ENCODE measurements around the gene EFNB2. TPM values are rescaled to one million over a fixed set of nuclear protein-coding genes. Genes with fewer than 3 reads are reported as not detected.
A peak's percentile ranks its signal among the peaks of the same experiment; 100 is the strongest.

EFNB2 gene
- total RNA-seq, 1 donor from 2014 or later, result 37.1 TPM

- TF ChIP-seq, protein P1, sequence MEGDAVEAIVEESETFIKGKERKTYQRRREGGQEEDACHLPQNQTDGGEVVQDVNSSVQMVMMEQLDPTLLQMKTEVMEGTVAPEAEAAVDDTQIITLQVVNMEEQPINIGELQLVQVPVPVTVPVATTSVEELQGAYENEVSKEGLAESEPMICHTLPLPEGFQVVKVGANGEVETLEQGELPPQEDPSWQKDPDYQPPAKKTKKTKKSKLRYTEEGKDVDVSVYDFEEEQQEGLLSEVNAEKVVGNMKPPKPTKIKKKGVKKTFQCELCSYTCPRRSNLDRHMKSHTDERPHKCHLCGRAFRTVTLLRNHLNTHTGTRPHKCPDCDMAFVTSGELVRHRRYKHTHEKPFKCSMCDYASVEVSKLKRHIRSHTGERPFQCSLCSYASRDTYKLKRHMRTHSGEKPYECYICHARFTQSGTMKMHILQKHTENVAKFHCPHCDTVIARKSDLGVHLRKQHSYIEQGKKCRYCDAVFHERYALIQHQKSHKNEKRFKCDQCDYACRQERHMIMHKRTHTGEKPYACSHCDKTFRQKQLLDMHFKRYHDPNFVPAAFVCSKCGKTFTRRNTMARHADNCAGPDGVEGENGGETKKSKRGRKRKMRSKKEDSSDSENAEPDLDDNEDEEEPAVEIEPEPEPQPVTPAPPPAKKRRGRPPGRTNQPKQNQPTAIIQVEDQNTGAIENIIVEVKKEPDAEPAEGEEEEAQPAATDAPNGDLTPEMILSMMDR (IDR thresholded peaks at IDR 0.05), result no peak
- Mint-ChIP-seq H3K9me3 (ENCODE audit: low read depth) (no peaks in the 10 kb centered on the region), H3K27me3 (ENCODE audit: low read depth) (no peaks in the 10 kb centered on the region), H3K36me3 (ENCODE audit: low read depth) (no peaks in the 10 kb centered on the region), H3K4me3 (ENCODE audit: unreplicated experiment) (no peak overlapping the region), H3K4me1 (ENCODE audit: low read depth) (peaks cover 66% of the 10 kb centered on the region), H3K27ac (ENCODE audit: unreplicated experiment) (peak overlapping the region; percentile 2)
- DNase-seq (ENCODE audit: low spot score), result no peak
Measured at GRCh38 chr13:106518512-106518911, 16.9 kb downstream of the EFNB2 start.

GRCh38 chr13:106517109-106517847 is 18.2 kb downstream of the EFNB2 start:
- H3K27me3 Mint-ChIP-seq (ENCODE audit: low read depth), result no peaks in the 10 kb centered on the region
- no peaks in the 10 kb centered on the region for H3K36me3 Mint-ChIP-seq (ENCODE audit: low read depth)
- no peak overlapping the region for H3K4me3 Mint-ChIP-seq (ENCODE audit: unreplicated experiment)
- H3K9me3 Mint-ChIP-seq (ENCODE audit: low read depth), result no peaks in the 10 kb centered on the region
- DNase-seq (ENCODE audit: low spot score), result no peak
- TF ChIP-seq, protein P1 (IDR thresholded peaks at IDR 0.05), result no peak
- peak overlapping the region; percentile 27 for H3K27ac Mint-ChIP-seq (ENCODE audit: unreplicated experiment)
- H3K4me1 Mint-ChIP-seq (ENCODE audit: low read depth), result peaks cover 65% of the 10 kb centered on the region

- Mint-ChIP-seq H3K9me3 (ENCODE audit: low read depth) (no peaks in the 10 kb centered on the region), H3K36me3 (ENCODE audit: low read depth) (peaks cover 3% of the 10 kb centered on the region), H3K4me1 (ENCODE audit: low read depth) (peaks cover 50% of the 10 kb centered on the region), H3K27ac (ENCODE audit: unreplicated experiment) (no peak overlapping the region), H3K27me3 (ENCODE audit: low read depth) (no peaks in the 10 kb centered on the region), H3K4me3 (ENCODE audit: unreplicated experiment) (no peak overlapping the region)
- TF ChIP-seq, protein P1 (IDR thresholded peaks at IDR 0.05), result no peak
- no peak for DNase-seq (ENCODE audit: low spot score)
Measured at GRCh38 chr13:106515635-106516254, 19.7 kb downstream of the EFNB2 start.

DNA sequence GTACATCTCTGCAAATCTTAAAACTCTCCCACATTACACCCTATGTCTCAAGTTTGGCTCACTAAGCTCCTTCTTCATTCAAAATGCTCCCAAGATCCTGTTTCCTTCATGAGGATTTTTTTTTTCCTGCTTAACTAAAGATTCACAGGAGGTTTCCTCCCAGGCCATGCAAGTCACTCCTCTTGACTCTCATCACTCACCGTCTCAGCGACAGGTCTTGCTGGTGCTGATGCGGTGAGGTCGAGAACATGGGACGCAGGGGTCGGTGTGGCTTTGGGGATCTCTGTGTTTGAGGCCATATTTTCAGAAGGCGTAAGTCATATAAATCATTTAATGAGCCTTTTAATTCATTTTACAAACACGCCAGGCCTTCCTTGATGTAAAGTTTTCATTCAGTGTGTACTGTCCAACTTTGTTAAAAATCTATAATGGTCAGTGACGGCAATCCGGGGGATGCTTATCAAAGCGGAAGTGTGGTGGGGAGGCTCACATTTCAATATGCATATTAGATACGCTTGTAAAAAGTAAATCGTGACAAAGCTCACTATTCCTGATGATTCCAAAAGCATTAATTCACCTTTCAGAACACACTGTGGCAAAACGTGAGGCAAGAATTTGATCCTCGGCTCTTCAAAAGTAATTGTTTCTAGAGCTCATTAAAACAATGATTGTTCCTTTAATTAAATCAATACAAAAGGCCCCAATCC is 20.4 kb downstream of the EFNB2 start:
- DNase-seq (ENCODE audit: low spot score), result no peak
- peaks cover 3% of the 10 kb centered on the region for H3K36me3 Mint-ChIP-seq (ENCODE audit: low read depth)
- peaks cover 43% of the 10 kb centered on the region for H3K4me1 Mint-ChIP-seq (ENCODE audit: low read depth)
- no peaks in the 10 kb centered on the region for H3K27me3 Mint-ChIP-seq (ENCODE audit: low read depth)
- no peaks in the 10 kb centered on the region for H3K9me3 Mint-ChIP-seq (ENCODE audit: low read depth)
- H3K27ac Mint-ChIP-seq (ENCODE audit: unreplicated experiment), result peak overlapping the region; percentile 41
- no peak overlapping the region for H3K4me3 Mint-ChIP-seq (ENCODE audit: unreplicated experiment)
- TF ChIP-seq, protein P1 (IDR thresholded peaks at IDR 0.05), result no peak

Data from chondrocyte (in vitro differentiated cells).